Hematopoietic multipotent progenitor cell treated with erythropoietin and hydrocortisone succinate and interleukin-3 and kit ligand, for 6 days (in vitro differentiated cells): ENCODE results near the gene DBN1.

Experiments
- DNase-seq: peaks from one replicate; pipeline ENCODE4 v3.0.0-alpha.2; 2015

DBN1 gene

DNA sequence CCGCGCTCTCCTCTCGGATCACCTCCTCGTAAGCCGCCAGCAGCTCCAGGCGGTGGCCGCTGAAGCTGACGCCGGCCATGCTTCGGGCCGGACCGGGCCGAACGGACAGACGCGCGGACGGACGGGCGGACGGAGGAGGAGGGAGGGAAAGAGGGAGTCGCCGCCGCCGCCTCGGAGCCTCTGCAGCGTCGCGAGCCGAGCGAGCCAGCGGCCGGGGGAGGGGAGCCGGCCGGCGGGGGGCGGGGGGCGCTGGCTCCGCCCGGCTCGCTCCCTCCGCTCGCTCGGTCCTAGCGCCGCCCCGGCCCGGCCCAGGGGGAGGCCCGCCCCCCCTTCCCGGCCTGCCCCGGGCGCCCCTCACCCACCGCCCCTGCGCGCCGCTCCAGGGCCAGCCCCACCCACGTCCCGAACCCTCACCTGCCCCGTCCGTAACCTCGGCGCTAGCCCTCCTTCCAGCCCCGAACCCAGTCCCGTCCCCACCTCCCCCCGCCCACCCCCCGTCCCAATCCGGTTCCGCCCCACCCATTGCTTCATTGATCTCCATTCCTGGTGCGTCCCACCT, at the start of gene DBN1:
Gene DBN1 (minus strand): TSS at position 192 of the 559 bp plus-strand sequence. CDS start 113 bp downstream, at position 79.
- DNase-seq, result peak; percentile 45

DNA sequence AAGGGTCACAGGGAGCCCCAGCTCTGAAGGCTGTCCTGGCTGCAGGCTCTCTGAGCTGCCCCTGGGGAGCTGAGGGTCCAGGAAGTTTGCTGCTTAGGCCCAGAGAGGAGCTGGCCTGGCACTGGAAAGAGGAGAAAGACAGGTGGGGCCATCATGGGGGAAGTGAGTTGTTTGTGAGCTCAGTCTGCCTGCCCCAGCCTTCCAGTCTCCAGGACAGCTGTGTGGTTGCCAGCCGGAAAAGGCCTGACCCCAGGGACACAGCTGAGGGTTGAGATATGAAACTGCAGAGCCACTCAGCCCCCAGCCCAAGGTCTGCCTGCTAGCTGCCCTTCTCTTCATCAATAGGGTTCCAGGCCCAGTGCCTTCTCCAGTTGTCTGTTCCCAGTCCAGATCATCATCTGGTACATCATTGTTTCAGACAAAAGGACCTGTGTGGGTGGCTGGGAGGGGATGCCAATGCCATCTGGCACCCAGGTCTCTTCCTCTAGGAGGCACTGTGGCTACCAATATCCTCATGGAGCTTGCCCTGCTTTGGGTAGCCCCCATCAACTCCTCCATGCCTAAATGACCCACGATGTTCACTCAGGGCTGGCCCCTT, 47.6 kb upstream of the DBN1 start:
- no peak for DNase-seq

DNA sequence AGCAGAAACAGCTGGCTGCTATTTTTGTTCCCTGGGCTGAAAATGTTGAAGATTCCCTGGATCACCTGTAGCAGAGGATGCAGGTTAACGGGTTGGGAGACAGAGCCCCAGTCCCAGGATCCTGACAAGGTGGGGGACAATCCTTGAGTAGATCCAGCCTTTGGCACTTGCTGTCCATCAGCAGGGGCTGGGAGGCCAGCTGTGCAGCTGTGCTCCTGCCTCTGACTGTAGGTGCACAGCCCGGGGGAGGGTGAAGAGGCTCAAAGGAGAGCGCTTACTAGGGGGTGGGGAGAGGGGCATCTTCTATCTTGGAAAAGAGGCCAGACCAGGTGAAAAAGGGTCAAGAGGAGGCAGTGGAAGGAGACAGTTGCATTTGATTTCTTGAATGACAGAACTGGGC, 46.8 kb upstream of the DBN1 start:
- no peak for DNase-seq

DNA sequence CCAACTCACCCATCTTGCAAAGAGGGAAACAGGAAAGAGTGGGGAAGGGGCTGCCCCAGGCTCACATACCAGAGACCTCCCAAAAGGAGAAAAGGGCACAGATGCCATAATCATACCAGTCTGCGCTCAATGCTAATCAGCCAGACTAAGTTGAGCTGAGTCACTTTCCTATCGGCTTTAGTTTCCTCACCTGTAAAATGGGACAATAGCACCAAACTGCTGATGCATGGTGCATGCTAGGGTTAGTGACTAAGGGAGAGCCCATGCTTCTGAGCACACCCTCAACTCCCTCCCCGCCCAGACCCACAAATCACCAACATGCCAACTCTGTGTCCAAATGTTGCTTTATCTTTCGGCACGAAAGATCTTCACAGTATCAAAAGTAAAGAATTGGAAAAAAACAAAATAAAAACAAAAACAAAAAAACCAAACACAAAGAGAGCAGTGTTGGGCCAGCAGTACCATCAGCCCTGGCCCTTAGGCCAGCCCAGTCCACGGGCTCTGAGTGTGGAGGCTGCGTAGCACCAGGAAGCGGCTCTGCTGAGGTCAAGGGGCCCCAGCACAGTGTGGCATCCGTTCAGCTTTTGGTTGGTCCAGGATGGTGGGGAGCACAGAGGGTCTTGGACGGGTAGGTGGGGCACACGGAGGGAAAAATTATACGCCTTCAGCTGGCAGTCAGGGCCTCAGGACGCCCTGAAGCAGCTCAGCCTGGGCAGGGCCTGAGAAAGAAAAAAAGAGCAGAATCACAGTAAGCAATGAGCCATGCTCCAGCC, 46.2 kb upstream of the DBN1 start:
- no peak for DNase-seq

DNA sequence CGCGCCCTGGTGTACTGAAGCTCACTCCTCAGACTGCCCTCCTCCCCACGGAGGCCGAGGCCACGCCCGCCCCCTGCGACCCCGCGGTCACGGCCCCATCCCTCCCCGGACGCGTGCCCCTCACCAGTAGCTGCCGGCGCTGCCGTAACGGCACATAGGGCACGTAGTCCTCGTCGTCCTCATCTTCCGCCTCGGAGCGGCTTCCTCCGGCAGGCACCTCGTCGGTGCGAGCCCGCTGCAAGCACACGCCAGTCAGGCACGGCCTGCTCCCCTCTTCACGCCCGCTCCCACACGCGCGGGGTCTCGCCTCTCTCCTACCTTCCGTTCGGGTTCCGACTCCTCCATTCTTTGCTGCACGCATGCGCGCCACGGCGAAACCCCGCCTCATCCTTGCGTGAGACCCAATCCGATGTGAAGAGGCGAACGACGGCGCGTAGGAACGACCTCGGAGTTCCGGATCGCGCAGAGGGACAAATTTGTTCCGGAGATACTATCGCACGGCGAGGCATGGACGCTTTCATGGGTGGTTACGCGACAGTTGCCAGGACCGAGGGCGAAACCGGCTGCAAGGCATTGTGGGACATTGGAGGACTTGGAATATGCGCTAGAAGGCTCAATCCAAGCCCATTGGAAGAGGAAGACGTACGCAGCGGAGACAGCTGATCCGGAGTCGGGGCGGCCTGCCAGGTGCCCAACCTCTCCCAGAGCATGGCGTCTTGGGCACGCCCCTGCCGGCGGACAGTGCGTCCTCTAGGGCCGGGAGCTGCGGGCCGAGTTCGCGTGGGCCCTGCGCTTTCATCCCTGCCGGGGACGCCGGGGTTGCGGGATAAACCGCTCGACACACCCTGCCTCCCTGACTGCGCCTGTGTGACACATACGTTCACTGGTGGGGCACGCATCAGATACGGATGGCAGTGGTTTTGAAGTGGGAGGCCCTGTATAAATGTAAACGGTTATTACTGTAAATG, 43.5 kb upstream of the DBN1 start, which contains the start of gene DDX41:
Gene DDX41 (minus strand): TSS at position 361 of the 968 bp plus-strand sequence. CDS start 16 bp downstream, at position 345.
- peak; percentile 99 for DNase-seq

DNA sequence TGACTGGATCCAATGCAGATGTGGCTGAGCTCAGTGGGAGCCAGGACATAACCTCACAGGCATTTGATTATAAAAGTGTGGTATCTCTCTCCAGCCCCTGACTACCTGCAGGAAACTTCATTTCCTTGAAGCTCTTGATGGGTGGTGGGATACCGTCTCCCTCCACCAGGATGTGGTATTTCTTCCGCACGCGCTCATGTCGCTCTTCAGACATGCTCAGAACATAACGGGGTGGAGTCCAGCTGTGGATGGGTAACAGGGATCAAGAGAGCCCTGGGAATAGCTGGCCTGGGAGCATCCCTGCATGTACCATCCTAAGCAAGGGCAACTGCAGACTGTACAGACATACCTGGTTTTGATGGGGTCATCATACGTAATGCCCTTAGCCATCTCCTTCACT, 42.1 kb upstream of the DBN1 start:
- no peak for DNase-seq

DNA sequence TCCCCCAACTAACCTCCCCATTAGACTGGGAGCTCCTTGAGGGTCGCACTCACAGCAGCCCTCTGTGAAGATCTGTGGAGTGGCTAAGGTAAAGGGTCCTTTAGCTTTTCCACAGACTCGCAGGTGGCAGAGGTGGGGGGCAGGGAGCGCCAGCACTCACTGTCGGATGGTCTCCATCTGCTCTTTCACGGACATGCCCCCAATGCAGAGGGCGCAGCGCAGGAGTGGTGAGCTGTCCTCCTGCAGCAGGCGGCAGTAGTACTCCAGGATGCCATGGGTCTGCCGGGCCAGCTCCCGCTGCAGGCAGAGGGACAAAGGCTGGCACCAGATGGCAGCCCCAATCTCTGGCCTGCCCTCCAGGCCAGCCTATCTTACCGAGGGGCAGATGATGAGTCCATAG, 41.1 kb upstream of the DBN1 start:
- no peak for DNase-seq

DNA sequence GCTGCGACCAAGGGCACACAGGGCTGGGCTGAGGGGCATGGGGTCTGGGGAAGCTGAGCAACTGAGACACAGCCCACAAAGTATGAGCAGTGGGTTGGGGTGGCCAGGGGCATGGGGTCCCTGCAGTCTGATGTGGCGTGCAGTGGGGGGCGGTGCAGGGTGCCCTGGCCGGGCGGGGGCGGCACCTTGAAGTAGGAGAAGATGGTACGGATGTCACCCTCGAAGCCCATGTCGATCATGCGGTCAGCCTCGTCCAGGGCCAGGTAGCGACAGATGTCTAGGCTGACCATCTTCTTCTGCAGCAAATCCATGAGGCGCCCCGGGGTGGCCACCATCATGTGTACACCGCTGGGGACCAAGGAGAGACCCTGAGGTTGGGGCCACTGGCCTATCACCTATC, 40.1 kb upstream of the DBN1 start:
- DNase-seq, result no peak

DNA sequence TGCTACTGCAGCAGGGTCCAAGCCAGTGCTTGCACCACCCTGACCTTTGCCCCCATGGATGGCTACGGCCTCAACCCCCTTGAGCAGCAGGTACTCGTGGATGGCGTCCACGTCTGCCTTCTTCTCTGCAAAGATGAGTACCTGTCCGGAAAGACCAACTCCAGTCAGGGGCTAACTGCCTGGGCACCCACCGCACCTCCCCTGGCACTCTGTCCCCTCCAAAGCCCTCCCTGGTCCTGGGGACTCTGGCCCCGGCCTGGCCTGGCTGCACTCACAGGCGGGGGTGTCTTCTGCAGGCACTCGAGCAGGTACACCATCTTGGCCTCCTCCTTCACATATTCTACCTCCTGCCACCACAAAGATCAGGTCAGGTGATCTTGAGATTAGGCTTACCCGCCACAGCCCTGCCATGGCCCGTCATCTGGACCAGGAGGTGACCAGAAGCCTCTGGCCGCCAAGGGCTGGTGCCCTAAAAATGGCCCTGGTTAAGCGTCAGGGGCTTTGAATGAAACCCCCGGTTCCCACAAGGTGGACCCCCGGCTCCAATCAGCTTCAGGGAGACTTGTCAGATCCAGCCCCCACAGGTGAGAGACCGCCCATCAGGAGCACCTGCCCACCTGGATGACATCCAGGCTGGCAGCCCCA, 39.4 kb upstream of the DBN1 start:
- DNase-seq, result no peak

DNA sequence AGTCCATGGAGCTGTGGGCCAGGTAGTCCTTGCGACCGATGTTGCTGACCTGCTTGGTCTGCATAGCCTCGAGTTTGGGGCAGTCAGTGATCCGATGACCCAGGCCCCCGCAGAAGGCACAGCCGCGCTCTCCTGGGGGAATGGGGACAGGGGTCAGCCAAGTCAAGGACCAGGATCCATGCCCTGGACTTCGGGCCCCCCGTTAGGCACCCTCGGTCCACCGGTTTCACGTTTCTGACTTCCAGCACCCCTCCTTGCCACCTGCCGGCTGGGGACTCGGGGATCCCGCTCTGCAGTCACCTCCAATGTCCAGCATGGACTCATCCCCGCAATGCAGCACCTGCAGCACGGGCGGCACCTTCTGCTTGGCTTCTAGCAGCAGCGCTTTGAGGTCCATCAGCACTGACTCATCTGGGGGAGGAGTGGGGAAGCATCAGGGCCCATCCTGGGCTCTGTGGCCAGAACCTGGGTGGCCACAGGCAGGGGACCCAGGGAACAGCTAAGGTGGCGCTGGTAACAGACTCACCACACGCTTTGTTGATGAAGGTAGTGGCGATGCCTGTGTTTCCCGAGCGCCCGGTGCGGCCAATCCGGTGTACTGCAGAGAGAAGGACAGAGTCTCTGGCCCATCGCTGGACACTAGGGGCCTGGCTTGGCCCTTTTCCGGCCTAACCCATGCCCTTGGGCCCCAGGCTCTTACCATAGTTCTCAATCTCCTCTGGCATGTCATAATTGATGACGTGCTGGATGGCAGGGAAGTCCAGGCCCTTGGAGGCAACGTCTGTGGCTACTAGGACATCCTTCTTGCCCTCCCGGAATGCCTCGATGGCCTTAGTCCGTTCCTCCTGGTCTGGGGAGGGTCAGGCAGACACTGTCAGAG, 38.6 kb upstream of the DBN1 start:
- DNase-seq, result no peak

DNA sequence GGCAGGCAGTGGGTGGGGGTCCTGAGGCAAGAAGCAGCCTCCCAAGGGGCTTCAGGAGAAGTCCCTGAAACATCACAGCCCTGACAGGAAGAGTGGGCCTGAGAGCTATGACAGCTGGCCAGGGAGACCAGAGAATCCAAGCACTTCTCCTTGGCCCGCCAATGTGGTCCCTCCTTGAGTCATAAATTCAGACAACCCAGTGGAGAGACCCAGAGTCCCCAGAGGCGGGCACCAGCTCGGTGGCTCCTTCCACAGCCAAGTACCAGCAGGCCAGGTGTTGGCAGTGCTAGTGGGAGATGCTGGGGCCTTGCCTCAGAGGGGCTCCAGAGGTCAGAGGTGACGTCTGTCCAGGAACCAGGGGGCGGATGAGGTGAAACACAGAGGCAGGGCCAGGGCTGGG, 37.7 kb upstream of the DBN1 start:
- DNase-seq, result no peak

DNA sequence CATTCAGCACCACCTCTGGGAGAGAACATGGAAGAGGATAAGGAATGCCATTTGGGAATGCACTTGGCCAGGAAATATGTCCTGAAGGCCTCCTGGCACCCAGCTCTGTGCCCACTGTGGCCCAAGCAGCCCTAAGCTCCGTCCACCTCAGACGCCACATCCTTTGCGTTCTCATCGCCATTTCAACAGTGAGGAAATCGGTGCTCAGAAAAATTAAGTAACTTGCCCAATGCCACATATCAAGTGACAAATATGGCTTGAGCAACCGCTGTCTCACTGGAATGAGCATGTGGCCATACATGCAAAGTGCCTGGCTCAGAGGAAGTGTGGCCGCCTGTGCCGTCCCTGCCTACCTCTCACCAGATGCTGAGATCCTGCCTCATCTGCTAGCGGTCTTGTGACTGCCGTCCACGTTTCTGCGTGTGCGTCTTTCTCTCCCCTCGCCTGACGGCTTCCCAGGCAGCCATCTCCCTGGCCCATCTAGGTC, 37.2 kb upstream of the DBN1 start:
- DNase-seq, result peak; percentile 79

DNA sequence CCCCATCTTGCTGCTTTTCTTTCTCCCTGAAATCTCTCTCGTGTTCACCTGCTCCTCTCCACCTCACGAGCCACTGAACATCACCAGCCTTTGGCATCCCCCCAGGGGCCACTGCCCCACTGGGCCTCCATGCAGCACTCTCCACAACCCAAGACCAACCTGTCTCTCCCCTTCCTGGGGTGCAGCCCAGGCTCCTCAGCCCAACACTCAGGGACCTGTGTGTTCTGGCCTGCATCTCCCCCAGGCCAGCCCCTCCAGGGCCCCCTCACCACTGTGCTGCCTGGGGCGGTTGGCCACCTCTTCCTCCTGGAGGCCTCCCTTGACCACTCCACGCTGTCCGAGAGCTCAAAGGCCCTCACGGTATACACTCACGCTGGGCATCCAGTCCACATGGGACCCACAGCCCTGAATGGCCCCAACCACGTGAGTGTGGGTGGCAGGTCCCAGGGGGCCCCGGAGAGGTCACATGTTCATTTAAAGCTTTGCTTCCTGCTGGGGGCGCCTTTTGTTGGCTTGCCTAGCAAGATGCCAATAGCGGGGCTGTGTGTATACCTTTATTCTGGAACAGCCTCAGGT, 36.6 kb upstream of the DBN1 start:
- DNase-seq, result peak; percentile 50

DNA sequence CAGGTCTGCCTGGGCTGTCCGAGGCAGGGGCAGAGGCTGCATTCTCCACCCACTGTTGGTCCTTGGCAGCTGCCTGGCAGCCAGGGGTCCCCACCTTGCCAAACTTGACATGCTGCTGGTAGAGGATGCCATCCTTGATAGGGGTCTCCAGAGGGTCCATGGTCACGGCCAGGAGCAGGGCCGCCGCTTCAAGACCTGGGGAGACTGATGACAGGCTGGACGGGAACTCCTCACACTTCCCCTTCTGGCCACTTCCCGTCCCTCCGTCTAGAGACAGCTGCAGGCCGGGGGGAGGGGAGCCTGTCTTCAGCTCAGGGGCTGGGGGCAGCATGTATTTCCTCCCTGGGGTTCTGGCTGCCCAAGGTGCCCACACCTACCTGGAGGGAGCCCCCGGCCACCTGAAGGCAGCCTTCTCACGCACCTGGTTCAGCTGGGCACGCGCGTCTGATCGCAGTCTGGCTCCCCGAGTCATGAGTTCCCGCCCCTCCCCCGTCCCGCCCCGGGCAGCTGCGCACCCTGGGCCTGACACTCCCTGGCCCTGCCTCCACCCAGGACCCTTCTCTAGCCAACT, 36.0 kb upstream of the DBN1 start, which contains the start of gene DOK3:
Gene DOK3 (minus strand): TSS at position 446 of the 571 bp plus-strand sequence. CDS start 286 bp downstream, at position 160.
- peak; percentile 70 for DNase-seq

DNA sequence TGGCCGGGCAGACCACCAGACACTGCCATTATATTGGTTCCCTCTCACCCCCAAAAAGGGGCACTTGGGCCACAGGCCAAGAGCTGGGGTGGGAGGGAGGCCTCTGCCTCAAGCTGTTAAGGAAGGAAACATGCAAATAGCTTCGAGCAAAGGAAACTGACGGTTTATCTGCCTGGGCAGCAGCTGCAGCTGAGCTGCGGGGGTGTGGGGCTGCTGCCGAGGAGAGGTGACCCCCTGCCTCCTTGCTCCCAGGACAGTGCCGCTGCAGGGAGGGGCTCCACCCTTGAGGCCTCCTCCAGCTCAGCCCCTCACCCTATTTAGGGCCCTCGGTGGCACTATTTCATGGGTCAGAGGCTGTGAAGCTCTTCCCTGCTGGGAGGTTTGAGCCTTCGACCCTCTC, 35.4 kb upstream of the DBN1 start:
- DNase-seq, result peak; percentile 78

DNA sequence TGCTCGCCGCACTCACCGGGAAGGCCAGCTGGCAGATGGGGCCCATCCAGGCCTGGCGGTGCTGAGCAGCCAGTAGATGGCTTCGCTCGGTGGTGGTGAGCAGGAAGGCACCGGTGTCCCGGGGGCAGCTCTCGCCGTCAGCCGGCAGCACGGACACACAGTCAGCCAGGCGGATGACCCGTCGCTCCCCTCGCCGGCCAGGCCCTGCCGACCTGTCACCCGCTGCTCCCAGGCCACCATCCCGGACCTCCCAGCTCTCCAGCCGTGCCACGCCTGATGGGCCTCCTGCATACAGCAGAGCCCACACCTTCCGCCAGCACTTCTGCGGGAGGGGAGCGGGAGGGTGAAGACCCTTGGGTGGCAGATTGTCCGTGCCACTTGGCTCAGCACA, 34.8 kb upstream of the DBN1 start:
- DNase-seq, result no peak

DNA sequence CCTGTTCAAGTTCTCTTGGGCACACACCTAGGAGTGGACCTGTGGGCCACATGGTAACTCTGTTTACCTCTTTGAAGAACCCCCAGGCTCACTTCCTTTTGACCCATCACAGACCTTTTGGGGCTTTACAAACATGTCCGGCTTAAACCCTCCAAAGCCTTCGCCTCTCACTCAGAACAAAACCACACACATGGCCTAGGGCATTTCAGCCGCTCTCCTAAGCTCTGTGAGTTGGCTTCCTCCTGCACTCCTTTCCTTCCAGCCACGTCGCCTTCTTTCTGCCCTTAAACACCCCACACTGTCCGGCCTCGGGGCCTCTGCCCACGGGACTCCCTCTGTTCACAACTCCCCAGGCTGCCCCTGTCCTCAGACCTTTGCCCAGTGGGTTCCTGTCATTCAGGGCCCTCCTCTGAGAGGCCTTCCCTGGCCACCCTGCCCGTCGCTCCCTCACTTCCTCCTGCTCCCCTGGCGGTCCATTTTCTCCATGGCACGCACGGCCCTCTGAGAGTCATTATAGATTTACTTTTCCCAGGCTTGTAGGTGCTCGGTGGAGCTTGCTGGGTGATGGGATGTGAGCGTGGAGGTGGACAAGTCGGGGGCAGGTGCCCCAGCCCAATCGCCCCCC, 34.3 kb upstream of the DBN1 start:
- peak; percentile 55 for DNase-seq

DNA sequence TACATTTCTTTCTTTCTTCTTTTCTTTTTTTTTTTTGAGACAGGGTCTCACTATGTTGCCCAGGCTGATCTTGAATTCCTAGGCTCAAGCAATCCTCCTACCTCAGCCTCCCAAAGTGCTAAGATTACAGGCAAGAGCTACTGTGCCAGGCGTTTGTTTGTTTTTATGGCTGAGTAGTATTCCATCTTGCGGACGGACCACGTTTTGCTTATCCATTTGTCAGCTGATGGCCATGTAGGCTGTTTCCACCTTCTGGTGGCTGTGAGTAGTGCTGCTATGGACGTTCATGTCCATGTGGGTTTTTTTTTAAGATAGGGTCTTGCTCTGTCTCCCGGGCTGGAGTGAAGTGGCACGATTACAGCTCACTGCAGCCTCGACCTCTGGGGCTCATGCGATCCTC, 33.7 kb upstream of the DBN1 start:
- peak; percentile 73 for DNase-seq

DNA sequence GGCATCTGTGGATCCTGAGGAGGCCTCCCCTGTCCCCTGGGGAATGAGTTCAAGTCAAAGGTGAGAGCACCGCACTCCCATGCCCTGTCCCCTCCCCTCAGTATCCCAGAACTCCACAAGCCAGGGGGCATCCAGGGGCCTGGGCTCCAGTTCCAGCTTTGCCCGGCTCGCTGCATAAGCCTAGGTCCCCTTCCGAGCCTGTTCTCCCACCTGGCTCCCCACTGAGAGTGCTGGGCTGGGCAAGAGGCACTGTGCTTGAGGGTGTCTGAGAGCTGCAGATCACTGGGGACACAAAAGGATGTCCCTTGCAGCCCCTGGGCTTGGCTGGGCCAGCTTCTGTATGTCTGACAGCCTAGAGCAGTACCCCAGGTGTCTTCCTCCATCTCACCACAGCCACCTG, 31.6 kb upstream of the DBN1 start:
- DNase-seq, result no peak
